Measurements from ENCODE around the gene PRKCE. TPM values are rescaled to one million over a fixed set of nuclear protein-coding genes. Genes with fewer than 3 reads are reported as not detected.

The PRKCE gene
- total and polyA plus RNA-seq, 4 donors: 2.5 to 38.6 (median 5.8) TPM

GRCh38 chr2:45794134-45794617 is 142.7 kb downstream of the PRKCE start:
- no peak overlapping the region for H3K9ac ChIP-seq (ENCODE audit: low read depth in 1 of 2, low read length in 2 of 2)
- H3K27me3 ChIP-seq (ENCODE audit: control insufficient read depth in 4 of 4, insufficient read depth in 4 of 4, low read length in 3 of 4): no peaks in the 10 kb centered on the region
- no peak overlapping the region for H3K4me3 ChIP-seq (ENCODE audit: low read depth in 1 of 3, low read length in 3 of 3)
- peak overlapping the region in 1 of 2 donors; percentile 37 for H3K27ac ChIP-seq (ENCODE audit: low read depth in 1 of 2, low read length in 2 of 2)
- DNase-seq (ENCODE audit: low spot score): no peak
- TF ChIP-seq SP1 (IDR thresholded peaks at IDR 0.05): no peak
- TF ChIP-seq GABPA (IDR thresholded peaks at IDR 0.05 in 1 of 2, conservative IDR thresholded peaks at IDR 0.05 in 1 of 2): no peak
- no peak for TF ChIP-seq RXRA (IDR thresholded peaks at IDR 0.05)
- TF ChIP-seq YY1 (IDR thresholded peaks at IDR 0.05): no peak
- TF ChIP-seq EGR1 (IDR thresholded peaks at IDR 0.05; ENCODE audit: low read depth in 2 of 2): no peak
- TF ChIP-seq TAF1 (conservative IDR thresholded peaks at IDR 0.05): no peak
- TF ChIP-seq FOXA2 (IDR thresholded peaks at IDR 0.05): no peak
- TF ChIP-seq HNF4G (IDR thresholded peaks at IDR 0.05): no peak
- TF ChIP-seq, protein P1, sequence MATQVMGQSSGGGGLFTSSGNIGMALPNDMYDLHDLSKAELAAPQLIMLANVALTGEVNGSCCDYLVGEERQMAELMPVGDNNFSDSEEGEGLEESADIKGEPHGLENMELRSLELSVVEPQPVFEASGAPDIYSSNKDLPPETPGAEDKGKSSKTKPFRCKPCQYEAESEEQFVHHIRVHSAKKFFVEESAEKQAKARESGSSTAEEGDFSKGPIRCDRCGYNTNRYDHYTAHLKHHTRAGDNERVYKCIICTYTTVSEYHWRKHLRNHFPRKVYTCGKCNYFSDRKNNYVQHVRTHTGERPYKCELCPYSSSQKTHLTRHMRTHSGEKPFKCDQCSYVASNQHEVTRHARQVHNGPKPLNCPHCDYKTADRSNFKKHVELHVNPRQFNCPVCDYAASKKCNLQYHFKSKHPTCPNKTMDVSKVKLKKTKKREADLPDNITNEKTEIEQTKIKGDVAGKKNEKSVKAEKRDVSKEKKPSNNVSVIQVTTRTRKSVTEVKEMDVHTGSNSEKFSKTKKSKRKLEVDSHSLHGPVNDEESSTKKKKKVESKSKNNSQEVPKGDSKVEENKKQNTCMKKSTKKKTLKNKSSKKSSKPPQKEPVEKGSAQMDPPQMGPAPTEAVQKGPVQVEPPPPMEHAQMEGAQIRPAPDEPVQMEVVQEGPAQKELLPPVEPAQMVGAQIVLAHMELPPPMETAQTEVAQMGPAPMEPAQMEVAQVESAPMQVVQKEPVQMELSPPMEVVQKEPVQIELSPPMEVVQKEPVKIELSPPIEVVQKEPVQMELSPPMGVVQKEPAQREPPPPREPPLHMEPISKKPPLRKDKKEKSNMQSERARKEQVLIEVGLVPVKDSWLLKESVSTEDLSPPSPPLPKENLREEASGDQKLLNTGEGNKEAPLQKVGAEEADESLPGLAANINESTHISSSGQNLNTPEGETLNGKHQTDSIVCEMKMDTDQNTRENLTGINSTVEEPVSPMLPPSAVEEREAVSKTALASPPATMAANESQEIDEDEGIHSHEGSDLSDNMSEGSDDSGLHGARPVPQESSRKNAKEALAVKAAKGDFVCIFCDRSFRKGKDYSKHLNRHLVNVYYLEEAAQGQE (IDR thresholded peaks at IDR 0.05): no peak
- TF ChIP-seq NR2F2 (IDR thresholded peaks at IDR 0.05): no peak
- no peak for TF ChIP-seq RAD21 (IDR thresholded peaks at IDR 0.05)
- TF ChIP-seq, protein P2, sequence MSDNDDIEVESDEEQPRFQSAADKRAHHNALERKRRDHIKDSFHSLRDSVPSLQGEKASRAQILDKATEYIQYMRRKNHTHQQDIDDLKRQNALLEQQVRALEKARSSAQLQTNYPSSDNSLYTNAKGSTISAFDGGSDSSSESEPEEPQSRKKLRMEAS (IDR thresholded peaks at IDR 0.05): no peak
- H3K4me1 ChIP-seq (ENCODE audit: control insufficient read depth in 4 of 4, insufficient read depth in 4 of 4, low read length in 3 of 4): no peaks in the 10 kb centered on the region
- H3K9me3 ChIP-seq (ENCODE audit: control insufficient read depth in 4 of 4, low read length in 3 of 4): no peaks in the 10 kb centered on the region
- H3K36me3 ChIP-seq (ENCODE audit: control insufficient read depth in 4 of 4, insufficient read depth in 3 of 4, low read depth in 1 of 4, low read length in 3 of 4): no peaks in the 10 kb centered on the region
- 79% methylated on average over 15 of the region's 15 CpGs for WGBS

DNA sequence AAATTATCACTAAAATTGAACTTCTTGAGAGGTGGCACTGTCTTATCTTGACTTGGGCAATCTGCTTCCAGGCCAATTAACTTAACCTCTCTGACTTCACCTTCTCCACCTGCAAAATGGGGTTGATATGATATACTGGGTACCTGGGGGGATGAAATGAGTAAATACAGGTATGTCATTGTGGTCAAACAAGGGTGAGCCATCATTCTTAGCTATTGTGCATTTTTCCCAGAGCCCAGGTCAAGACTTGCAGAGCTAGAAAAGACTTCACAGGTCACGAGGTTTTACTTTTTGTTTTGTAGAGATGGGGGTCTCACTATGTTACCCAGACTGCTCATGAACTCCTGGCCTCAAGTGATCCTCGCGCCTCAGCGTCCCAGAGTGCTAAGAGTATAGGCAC is 145.0 kb downstream of the PRKCE start:
- no peak for TF ChIP-seq JUND (IDR thresholded peaks at IDR 0.05)
- TF ChIP-seq RXRA (IDR thresholded peaks at IDR 0.05): no peak
- TF ChIP-seq FOXA1 (IDR thresholded peaks at IDR 0.05): no peak
- no peak for TF ChIP-seq ATF3 (IDR thresholded peaks at IDR 0.05)
- TF ChIP-seq, protein P2 (IDR thresholded peaks at IDR 0.05): no peak
- no peak for TF ChIP-seq HNF4A (conservative IDR thresholded peaks at IDR 0.05)
- no peak for TF ChIP-seq HNF4G (IDR thresholded peaks at IDR 0.05)
- no peak for TF ChIP-seq YY1 (IDR thresholded peaks at IDR 0.05)
- TF ChIP-seq, protein P1 (IDR thresholded peaks at IDR 0.05): no peak
- no peak for TF ChIP-seq FOXA2 (IDR thresholded peaks at IDR 0.05)
- TF ChIP-seq, protein P3, sequence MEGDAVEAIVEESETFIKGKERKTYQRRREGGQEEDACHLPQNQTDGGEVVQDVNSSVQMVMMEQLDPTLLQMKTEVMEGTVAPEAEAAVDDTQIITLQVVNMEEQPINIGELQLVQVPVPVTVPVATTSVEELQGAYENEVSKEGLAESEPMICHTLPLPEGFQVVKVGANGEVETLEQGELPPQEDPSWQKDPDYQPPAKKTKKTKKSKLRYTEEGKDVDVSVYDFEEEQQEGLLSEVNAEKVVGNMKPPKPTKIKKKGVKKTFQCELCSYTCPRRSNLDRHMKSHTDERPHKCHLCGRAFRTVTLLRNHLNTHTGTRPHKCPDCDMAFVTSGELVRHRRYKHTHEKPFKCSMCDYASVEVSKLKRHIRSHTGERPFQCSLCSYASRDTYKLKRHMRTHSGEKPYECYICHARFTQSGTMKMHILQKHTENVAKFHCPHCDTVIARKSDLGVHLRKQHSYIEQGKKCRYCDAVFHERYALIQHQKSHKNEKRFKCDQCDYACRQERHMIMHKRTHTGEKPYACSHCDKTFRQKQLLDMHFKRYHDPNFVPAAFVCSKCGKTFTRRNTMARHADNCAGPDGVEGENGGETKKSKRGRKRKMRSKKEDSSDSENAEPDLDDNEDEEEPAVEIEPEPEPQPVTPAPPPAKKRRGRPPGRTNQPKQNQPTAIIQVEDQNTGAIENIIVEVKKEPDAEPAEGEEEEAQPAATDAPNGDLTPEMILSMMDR (IDR thresholded peaks at IDR 0.05; ENCODE audit: low read depth, low read length, missing input control): no peak
- no peak for TF ChIP-seq RAD21 (IDR thresholded peaks at IDR 0.05)
- no peak for TF ChIP-seq TAF1 (conservative IDR thresholded peaks at IDR 0.05)
- no peak for TF ChIP-seq GABPA (IDR thresholded peaks at IDR 0.05 in 1 of 2, conservative IDR thresholded peaks at IDR 0.05 in 1 of 2)
- TF ChIP-seq NR2F2 (IDR thresholded peaks at IDR 0.05): no peak
- TF ChIP-seq SP1 (IDR thresholded peaks at IDR 0.05): no peak
- TF ChIP-seq, protein P4, sequence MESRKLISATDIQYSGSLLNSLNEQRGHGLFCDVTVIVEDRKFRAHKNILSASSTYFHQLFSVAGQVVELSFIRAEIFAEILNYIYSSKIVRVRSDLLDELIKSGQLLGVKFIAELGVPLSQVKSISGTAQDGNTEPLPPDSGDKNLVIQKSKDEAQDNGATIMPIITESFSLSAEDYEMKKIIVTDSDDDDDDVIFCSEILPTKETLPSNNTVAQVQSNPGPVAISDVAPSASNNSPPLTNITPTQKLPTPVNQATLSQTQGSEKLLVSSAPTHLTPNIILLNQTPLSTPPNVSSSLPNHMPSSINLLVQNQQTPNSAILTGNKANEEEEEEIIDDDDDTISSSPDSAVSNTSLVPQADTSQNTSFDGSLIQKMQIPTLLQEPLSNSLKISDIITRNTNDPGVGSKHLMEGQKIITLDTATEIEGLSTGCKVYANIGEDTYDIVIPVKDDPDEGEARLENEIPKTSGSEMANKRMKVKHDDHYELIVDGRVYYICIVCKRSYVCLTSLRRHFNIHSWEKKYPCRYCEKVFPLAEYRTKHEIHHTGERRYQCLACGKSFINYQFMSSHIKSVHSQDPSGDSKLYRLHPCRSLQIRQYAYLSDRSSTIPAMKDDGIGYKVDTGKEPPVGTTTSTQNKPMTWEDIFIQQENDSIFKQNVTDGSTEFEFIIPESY (IDR thresholded peaks at IDR 0.05): no peak
- no peak for TF ChIP-seq EGR1 (IDR thresholded peaks at IDR 0.05; ENCODE audit: low read depth in 2 of 2)
- no peak for DNase-seq (ENCODE audit: low spot score)
- no peak overlapping the region for H3K27ac ChIP-seq (ENCODE audit: low read depth in 1 of 2, low read length in 2 of 2)
- no peaks in the 10 kb centered on the region for H3K27me3 ChIP-seq (ENCODE audit: control insufficient read depth in 4 of 4, insufficient read depth in 4 of 4, low read length in 3 of 4)
- no peaks in the 10 kb centered on the region for H3K36me3 ChIP-seq (ENCODE audit: control insufficient read depth in 4 of 4, insufficient read depth in 3 of 4, low read depth in 1 of 4, low read length in 3 of 4)
- no peak overlapping the region for H3K4me3 ChIP-seq (ENCODE audit: low read depth in 1 of 3, low read length in 3 of 3)
- H3K9ac ChIP-seq (ENCODE audit: low read depth in 1 of 2, low read length in 2 of 2): no peak overlapping the region
- H3K9me3 ChIP-seq (ENCODE audit: control insufficient read depth in 4 of 4, low read length in 3 of 4): no peaks in the 10 kb centered on the region
- H3K4me1 ChIP-seq (ENCODE audit: control insufficient read depth in 4 of 4, insufficient read depth in 4 of 4, low read length in 3 of 4): no peaks in the 10 kb centered on the region
- WGBS: 97% methylated on average over 4 of the region's 4 CpGs

All from liver (tissue), 9 donors.